GM23248 (cell line): ENCODE measurements around the gene RNF144B. TPM values are rescaled to one million over a fixed set of nuclear protein-coding genes. Genes with fewer than 3 reads are reported as not detected.

Source experiments
- DNase-seq: peaks from one replicate; pipeline ENCODE4 v3.0.0-alpha.2; 2015
- H2AFZ ChIP-seq: fragments of 200-600 bp; sonication (generic); 2 replicates; pipeline ENCODE4 v1.6.1; 2016; ENCODE audit warnings: antibody characterized with exemption
- H3F3A ChIP-seq: fragments of 200-600 bp; sonication (generic); 2 replicates; pipeline ENCODE4 v1.6.1; 2016; ENCODE audit warnings: mild to moderate bottlenecking, antibody characterized with exemption, mixed run types; ENCODE audit not compliant: insufficient read depth
- H3K27ac ChIP-seq: fragments of 200-600 bp; sonication (generic); 2 replicates; pipeline ENCODE4 v1.5.1; 2016; ENCODE audit warnings: mild to moderate bottlenecking
- H3K27me3 ChIP-seq: fragments of 200-600 bp; sonication (generic); replicated peaks from 2 replicates; pipeline ENCODE4 v1.6.1; 2016; ENCODE audit warnings: mild to moderate bottlenecking; ENCODE audit not compliant: insufficient read depth
- H3K36me3 ChIP-seq: fragments of 200-600 bp; sonication (generic); 2 replicates; pipeline ENCODE4 v1.6.1; 2016; ENCODE audit warnings: low read depth, mild to moderate bottlenecking
- H3K4me1 ChIP-seq: fragments of 200-600 bp; sonication (generic); 2 replicates; pipeline ENCODE4 v1.6.1; 2016; ENCODE audit warnings: mild to moderate bottlenecking; ENCODE audit not compliant: insufficient read depth
- H3K4me2 ChIP-seq: fragments of 200-600 bp; sonication (generic); one replicate; pipeline ENCODE4 v1.6.1; 2016; ENCODE audit warnings: mild to moderate bottlenecking; ENCODE audit not compliant: unreplicated experiment
- H3K4me3 ChIP-seq: fragments of 200-600 bp; sonication (generic); 2 replicates; pipeline ENCODE4 v1.5.1; 2016; ENCODE audit warnings: mild to moderate bottlenecking
- H3K79me2 ChIP-seq: fragments of 200-600 bp; sonication (generic); 2 replicates; pipeline ENCODE4 v1.6.1; 2016; ENCODE audit warnings: mild to moderate bottlenecking; ENCODE audit not compliant: insufficient read depth
- H3K9ac ChIP-seq: fragments of 200-600 bp; sonication (generic); 2 replicates; pipeline ENCODE4 v1.6.1; 2016; ENCODE audit warnings: mild to moderate bottlenecking
- H3K9me2 ChIP-seq: fragments of 200-600 bp; sonication (generic); 2 replicates; pipeline ENCODE4 v1.6.1; 2016; ENCODE audit warnings: mixed run types, mild to moderate bottlenecking, moderate library complexity; ENCODE audit not compliant: insufficient read depth
- H3K9me3 ChIP-seq: fragments of 200-600 bp; sonication (generic); one replicate; pipeline ENCODE4 v1.6.1; 2017; ENCODE audit warnings: low read depth
- H4K20me1 ChIP-seq: fragments of 200-600 bp; sonication (generic); 2 replicates; pipeline ENCODE4 v1.6.0; 2016; ENCODE audit not compliant: insufficient read depth
- EZH2 ChIP-seq: fragments of 200-600 bp; sonication (generic); IDR thresholded peaks from 2 replicates; pipeline ENCODE4 v1.6.1; 2018; ENCODE audit warnings: antibody characterized with exemption, mild to moderate bottlenecking; ENCODE audit not compliant: insufficient read depth, poor library complexity, severe bottlenecking
- EZH2phosphoT487 ChIP-seq: fragments of 200-600 bp; sonication (generic); IDR thresholded peaks from 2 replicates; pipeline ENCODE4 v1.6.1; 2018; ENCODE audit warnings: antibody characterized with exemption, moderate library complexity, mild to moderate bottlenecking, low read depth; ENCODE audit not compliant: insufficient read depth
- WGBS, 2 experiments: methylation state at CpG; one replicate each; pipeline ENCODE4 v1.1.6; 2015 to 2017; ENCODE audit warnings: low lambda C conversion rate in 2 of 2, low coverage in 1 of 2; ENCODE audit errors: missing lambda C conversion rate in 2 of 2; 5-methylcytosine and 5-hydroxymethylcytosine counted together
- in situ Hi-C: fragments of 300-500 bp; cut with MboI; formaldehyde crosslinking; loops from 2 replicates; pipeline ENCODE4 v1.15.0; 2020
- polyA plus RNA-seq: library from polyadenylated mRNA; unstranded; fragments of >200 nt; fragmentation: Nextera tagmentation; extraction: Ambion mirVana; gene quantifications from 2 replicates; pipeline ENCODE4 v1.2.1, GENCODE V29; 2016
- total RNA-seq: library from RNA; depleted of rRNA; stranded (reverse); fragments of >200 nt; shearing (Covaris generic); gene quantifications from 2 replicates; pipeline ENCODE4 v1.2.3, GENCODE V29; 2014

Gene RNF144B
- total and polyA plus RNA-seq, 2 experiments from 2014 or later, result 2.6 to 3.5 TPM

- 15% methylated on average over 2 of the region's 2 CpGs for WGBS, 2 experiments
Measured at GRCh38 chr6:18507561-18507960, 120.4 kb downstream of the RNF144B start.

GRCh38 chr6:18509871-18510643 is 122.9 kb downstream of the RNF144B start:
- WGBS, 2 experiments, result 18 to 29% methylated on average over 3 of the region's 3 CpGs

More at GRCh38 chr6:18507561-18507960, 120.4 kb downstream of the RNF144B start:
- H3K79me2 ChIP-seq, result no peaks in the 10 kb centered on the region
- no peak overlapping the region for H3K27ac ChIP-seq
- no peaks in the 10 kb centered on the region for H3F3A ChIP-seq
- in situ Hi-C loops, result no loop called here
- no peak overlapping the region for H3K4me2 ChIP-seq
- H3K27me3 ChIP-seq, result no peaks in the 10 kb centered on the region
- H3K4me1 ChIP-seq, result peaks cover 14% of the 10 kb centered on the region; the same call in 1 of the 2 replicates
- H3K9me3 ChIP-seq, result no peaks in the 10 kb centered on the region
- no peak overlapping the region for H2AFZ ChIP-seq
- DNase-seq, result peak; percentile 61
- H3K9ac ChIP-seq, result no peak overlapping the region
- H3K9me2 ChIP-seq, result no peaks in the 10 kb centered on the region
- no peaks in the 10 kb centered on the region for H3K36me3 ChIP-seq
- no peak overlapping the region for H3K4me3 ChIP-seq
- H4K20me1 ChIP-seq, result no peaks in the 10 kb centered on the region
- TF ChIP-seq EZH2 (no peak), EZH2phosphoT487 (no peak)

GRCh38 chr6:18510644-18511033 is 123.5 kb downstream of the RNF144B start:
- Histone ChIP-seq H3K4me2 (no peak overlapping the region), H3K9me2 (no peaks in the 10 kb centered on the region), H3K79me2 (no peaks in the 10 kb centered on the region), H2AFZ (no peak overlapping the region), H4K20me1 (no peaks in the 10 kb centered on the region), H3K36me3 (no peaks in the 10 kb centered on the region), H3K4me3 (no peak overlapping the region), H3F3A (no peaks in the 10 kb centered on the region), H3K9ac (no peak overlapping the region), H3K27me3 (no peaks in the 10 kb centered on the region), H3K9me3 (no peaks in the 10 kb centered on the region), H3K27ac (no peak overlapping the region), H3K4me1 (peaks cover 11% of the 10 kb centered on the region; the same call in 1 of the 2 replicates)
- no peak for DNase-seq
- 55 to 71% methylated on average over 2 of the region's 2 CpGs for WGBS, 2 experiments
- no peak for TF ChIP-seq EZH2
- TF ChIP-seq EZH2phosphoT487, result no peak
- in situ Hi-C loops, result no loop called here

More at GRCh38 chr6:18509871-18510643, 122.9 kb downstream of the RNF144B start:
- Histone ChIP-seq H3K9me3 (no peaks in the 10 kb centered on the region), H3K27me3 (no peaks in the 10 kb centered on the region), H4K20me1 (no peaks in the 10 kb centered on the region), H3K9me2 (no peaks in the 10 kb centered on the region), H3F3A (no peaks in the 10 kb centered on the region), H3K27ac (peak overlapping the region; percentile 27; the same call in 1 of the 2 replicates), H3K4me3 (no peak overlapping the region), H3K4me2 (no peak overlapping the region), H3K4me1 (peaks cover 11% of the 10 kb centered on the region; the same call in 1 of the 2 replicates), H3K36me3 (no peaks in the 10 kb centered on the region), H3K79me2 (no peaks in the 10 kb centered on the region), H3K9ac (no peak overlapping the region), H2AFZ (no peak overlapping the region; the same call in 1 of the 2 replicates)
- in situ Hi-C loops, result no loop called here
- DNase-seq, result peak; percentile 55
- TF ChIP-seq EZH2phosphoT487 (no peak), EZH2 (no peak)

GRCh38 chr6:18511211-18511610 is 124.1 kb downstream of the RNF144B start:
- Histone ChIP-seq H3K27me3 (no peaks in the 10 kb centered on the region), H2AFZ (no peak overlapping the region), H3K9me2 (no peaks in the 10 kb centered on the region), H3K9ac (no peak overlapping the region), H3K79me2 (no peaks in the 10 kb centered on the region), H3K27ac (no peak overlapping the region), H3K4me2 (no peak overlapping the region), H3K36me3 (no peaks in the 10 kb centered on the region), H3F3A (no peaks in the 10 kb centered on the region), H3K4me1 (peaks cover 11% of the 10 kb centered on the region; the same call in 1 of the 2 replicates), H3K9me3 (no peaks in the 10 kb centered on the region), H3K4me3 (no peak overlapping the region), H4K20me1 (no peaks in the 10 kb centered on the region)
- 74 to 76% methylated on average over 8 of the region's 8 CpGs for WGBS, 2 experiments
- DNase-seq, result no peak
- TF ChIP-seq EZH2 (no peak), EZH2phosphoT487 (no peak)
- in situ Hi-C loops, result no loop called here
